Loucy (cell line): ENCODE data around the gene PAX5.

ENCODE experiments used
- EZH2phosphoT487 ChIP-seq: fragments of 200-600 bp; IDR thresholded peaks from 2 replicates; pipeline ENCODE4 v1.6.1; 2018; ENCODE audit warnings: antibody characterized with exemption, mild to moderate bottlenecking, moderate library complexity, borderline replicate concordance
- TF ChIP-seq, protein P1 (sequence below): fragments of 200-600 bp; sonication (generic); conservative IDR thresholded peaks from 2 replicates; pipeline ENCODE4 v1.5.1; 2014; ENCODE audit warnings: mild to moderate bottlenecking, antibody characterized with exemption, low read length

DNA sequence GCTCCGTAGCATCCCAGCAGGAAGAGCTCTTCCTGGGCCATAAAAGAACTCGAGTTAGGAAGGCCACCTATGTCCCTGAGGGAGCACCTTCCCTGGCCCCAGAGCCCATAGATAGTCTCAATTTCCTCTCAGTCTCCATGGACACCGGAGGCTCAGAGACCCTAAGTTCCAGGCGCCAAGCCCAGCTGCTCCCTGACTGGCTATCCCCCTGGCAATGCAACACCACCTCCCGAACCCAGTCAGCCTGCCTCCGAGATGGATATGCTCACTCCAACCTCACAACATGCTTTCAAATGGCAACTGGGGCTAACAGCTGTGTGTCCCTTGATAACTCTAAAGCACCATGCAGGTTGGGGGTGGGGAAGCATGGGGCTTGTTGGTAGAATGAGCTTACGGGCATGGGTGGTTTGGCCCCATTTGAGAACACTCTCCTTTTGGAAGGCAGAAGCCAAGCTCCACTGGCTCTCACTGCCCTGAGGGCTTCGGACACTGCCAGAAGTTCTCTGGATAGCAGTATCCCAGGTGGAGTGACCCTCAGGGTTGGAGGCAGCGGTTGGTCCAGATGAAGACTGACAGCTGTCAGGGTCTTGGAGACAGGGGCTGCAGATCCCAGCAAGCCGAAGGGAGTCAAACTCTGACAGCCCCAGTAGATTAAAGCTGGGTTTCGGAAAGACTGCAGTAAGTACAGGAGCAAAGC lies 165.3 kb downstream of the PAX5 start:
- TF ChIP-seq, protein P1, sequence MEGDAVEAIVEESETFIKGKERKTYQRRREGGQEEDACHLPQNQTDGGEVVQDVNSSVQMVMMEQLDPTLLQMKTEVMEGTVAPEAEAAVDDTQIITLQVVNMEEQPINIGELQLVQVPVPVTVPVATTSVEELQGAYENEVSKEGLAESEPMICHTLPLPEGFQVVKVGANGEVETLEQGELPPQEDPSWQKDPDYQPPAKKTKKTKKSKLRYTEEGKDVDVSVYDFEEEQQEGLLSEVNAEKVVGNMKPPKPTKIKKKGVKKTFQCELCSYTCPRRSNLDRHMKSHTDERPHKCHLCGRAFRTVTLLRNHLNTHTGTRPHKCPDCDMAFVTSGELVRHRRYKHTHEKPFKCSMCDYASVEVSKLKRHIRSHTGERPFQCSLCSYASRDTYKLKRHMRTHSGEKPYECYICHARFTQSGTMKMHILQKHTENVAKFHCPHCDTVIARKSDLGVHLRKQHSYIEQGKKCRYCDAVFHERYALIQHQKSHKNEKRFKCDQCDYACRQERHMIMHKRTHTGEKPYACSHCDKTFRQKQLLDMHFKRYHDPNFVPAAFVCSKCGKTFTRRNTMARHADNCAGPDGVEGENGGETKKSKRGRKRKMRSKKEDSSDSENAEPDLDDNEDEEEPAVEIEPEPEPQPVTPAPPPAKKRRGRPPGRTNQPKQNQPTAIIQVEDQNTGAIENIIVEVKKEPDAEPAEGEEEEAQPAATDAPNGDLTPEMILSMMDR: no peak
- no peak for TF ChIP-seq EZH2phosphoT487
